SK-N-SH (cell line): ENCODE results near the gene DNASE1L2. TPM values are rescaled to one million over a fixed set of nuclear protein-coding genes. Genes with fewer than 3 reads are reported as not detected.
A peak's percentile ranks its signal among the peaks of the same experiment; 100 is the strongest.

ENCODE experiments used
- CTCF ChIA-PET: fragments of 300-600, 350-600 bp; formaldehyde crosslinking; extraction: SDS; loops from one replicate; lab custom pipeline; 2021; lab: Yijun Ruan, JAX
- POLR2A ChIA-PET: fragments of 350-600 bp; sonication (Branson Sonifier 250); formaldehyde crosslinking; extraction: SDS; loops from one replicate; lab custom pipeline; 2020; ENCODE audit warnings: antibody characterized with exemption, inconsistent platforms; lab: Yijun Ruan, JAX
- DNase-seq: peaks from one replicate; pipeline ENCODE4 v3.0.0; 2012
- H2AFZ ChIP-seq: fragments of 200-600 bp; sonication (generic); 2 replicates; pipeline ENCODE4 v1.8.1; 2016; ENCODE audit warnings: antibody characterized with exemption, mild to moderate bottlenecking, low read depth
- H3F3A ChIP-seq: fragments of 200-600 bp; sonication (generic); replicated peaks from 2 replicates; pipeline ENCODE3; 2016; ENCODE audit warnings: antibody characterized with exemption, mild to moderate bottlenecking; ENCODE audit not compliant: insufficient read depth
- H3K27ac ChIP-seq, 2 experiments: fragments of 200-500 bp in 1 of 2; fragments of 200-600 bp in 1 of 2; sonication (Bioruptor generic) in 1 of 2; sonication (generic), shearing (Covaris generic) in 1 of 2; 2 replicates each; pipeline versions ENCODE4 v1.5.1 to v1.6.1; 2014 to 2016; ENCODE audit warnings: low read depth in 2 of 2, inconsistent platforms in 1 of 2, low read length in 1 of 2, mild to moderate bottlenecking in 1 of 2, mixed read lengths in 1 of 2
- H3K27me3 ChIP-seq: fragments of 200-600 bp; sonication (generic), shearing (Covaris generic); 2 replicates; pipeline ENCODE4 v1.6.1; 2016; ENCODE audit warnings: mixed run types; ENCODE audit not compliant: insufficient read depth
- H3K36me3 ChIP-seq, 2 experiments: fragments of 200-500 bp in 1 of 2; fragments of 200-600 bp in 1 of 2; sonication (Bioruptor generic) in 1 of 2; sonication (generic) in 1 of 2; replicated peaks in 1 of 2; 2 replicates each; pipeline versions ENCODE3 to v1.5.1; 2014 to 2016; ENCODE audit warnings: low read length in 1 of 2, mild to moderate bottlenecking in 1 of 2; ENCODE audit not compliant: insufficient read depth in 2 of 2, control insufficient read depth in 1 of 2
- H3K4me1 ChIP-seq, 2 experiments: fragments of 200-500 bp in 1 of 2; fragments of 200-600 bp in 1 of 2; sonication (Bioruptor generic) in 1 of 2; sonication (generic), shearing (Covaris generic) in 1 of 2; 2 replicates each; pipeline versions ENCODE4 v1.5.1 to v1.6.1; 2014 to 2016; ENCODE audit warnings: low read depth in 1 of 2, low read length in 1 of 2, mixed run types in 1 of 2; ENCODE audit not compliant: insufficient read depth in 2 of 2, control insufficient read depth in 1 of 2
- H3K4me2 ChIP-seq: fragments of 200-600 bp; sonication (generic), shearing (Covaris generic); 2 replicates; pipeline ENCODE4 v1.6.1; 2017; ENCODE audit warnings: mixed run types
- H3K4me3 ChIP-seq, 2 experiments: fragments of 200-500 bp in 1 of 2; fragments of 200-600 bp in 1 of 2; sonication (Bioruptor generic) in 1 of 2; sonication (generic), shearing (Covaris generic) in 1 of 2; 2 replicates each; pipeline versions ENCODE4 v1.5.1 to v1.8.1; 2014 to 2016; ENCODE audit warnings: low read depth in 2 of 2, inconsistent platforms in 1 of 2, low read length in 1 of 2, mild to moderate bottlenecking in 1 of 2, mixed read lengths in 1 of 2, moderate library complexity in 1 of 2
- H3K79me2 ChIP-seq: fragments of 200-600 bp; sonication (generic); 2 replicates; pipeline ENCODE4 v1.8.1; 2017; ENCODE audit warnings: mild to moderate bottlenecking; ENCODE audit not compliant: insufficient read depth
- H3K9ac ChIP-seq: fragments of 200-600 bp; sonication (generic); 2 replicates; pipeline ENCODE4 v1.6.1; 2017; ENCODE audit warnings: mixed run types
- H3K9me2 ChIP-seq: fragments of 200-600 bp; sonication (generic); 2 replicates; pipeline ENCODE4 v1.6.1; 2017; ENCODE audit warnings: mixed run types
- H3K9me3 ChIP-seq: fragments of 200-600 bp; sonication (generic); 2 replicates; pipeline ENCODE4 v1.6.1; 2017; ENCODE audit warnings: mixed run types, mild to moderate bottlenecking, moderate library complexity
- H4K20me1 ChIP-seq: fragments of 200-600 bp; sonication (generic); 2 replicates; pipeline ENCODE4 v1.6.1; 2017; ENCODE audit warnings: mild to moderate bottlenecking, mixed run types; ENCODE audit not compliant: insufficient read depth
- CTCF ChIP-seq: fragments of 200-600 bp; sonication (generic); IDR thresholded peaks from 2 replicates; pipeline ENCODE4 v1.6.1; 2017; ENCODE audit warnings: antibody characterized with exemption, mild to moderate bottlenecking, moderate library complexity
- EP300 ChIP-seq, 2 experiments: IDR thresholded peaks; 2 replicates each; pipeline versions ENCODE4 v1.4.0 to v1.6.1; 2012; ENCODE audit warnings: borderline replicate concordance in 1 of 2, low read depth in 1 of 2, low read length in 1 of 2
- EZH2phosphoT487 ChIP-seq: fragments of 200-600 bp; sonication (generic); IDR thresholded peaks from 2 replicates; pipeline ENCODE4 v1.6.1; 2017; ENCODE audit warnings: low read depth, mixed run types, mild to moderate bottlenecking, antibody characterized with exemption, moderate library complexity, borderline replicate concordance
- FOSL2 ChIP-seq: IDR thresholded peaks from 2 replicates; pipeline ENCODE4 v1.4.0; 2012; ENCODE audit warnings: low read depth, mild to moderate bottlenecking, moderate library complexity, borderline replicate concordance
- FOXJ3 ChIP-seq: sonication (generic); formaldehyde crosslinking; IDR thresholded peaks from 2 replicates; pipeline ENCODE4 v1.5.1; 2020; ENCODE audit warnings: mild to moderate bottlenecking, missing genetic modification reagents
- FOXM1 ChIP-seq: IDR thresholded peaks from 2 replicates; pipeline ENCODE4 v1.4.0; 2012; ENCODE audit warnings: low read depth, mild to moderate bottlenecking
- GABPA ChIP-seq: IDR thresholded peaks from 2 replicates; pipeline ENCODE4 v1.4.0; 2012; ENCODE audit warnings: low read depth, mild to moderate bottlenecking
- GATA2 ChIP-seq: sonication (generic); formaldehyde crosslinking; IDR thresholded peaks from 2 replicates; pipeline ENCODE4 v1.5.0; 2020; ENCODE audit warnings: mild to moderate bottlenecking, missing genetic modification reagents
- MAX ChIP-seq: IDR thresholded peaks from 2 replicates; pipeline ENCODE4 v1.4.0; 2012; ENCODE audit warnings: low read depth
- NRF1 ChIP-seq: IDR thresholded peaks from 2 replicates; pipeline ENCODE4 v1.6.1; 2012; ENCODE audit warnings: low read depth, mild to moderate bottlenecking, low read length
- POLR2AphosphoS5 ChIP-seq: IDR thresholded peaks from 2 replicates; pipeline ENCODE4 v1.6.1; 2012; ENCODE audit warnings: low read depth, low read length
- RAD21 ChIP-seq: IDR thresholded peaks from 2 replicates; pipeline ENCODE4 v1.6.1; 2012; ENCODE audit warnings: mild to moderate bottlenecking, low read length
- RCOR1 ChIP-seq: fragments of 150-350 bp; IDR thresholded peaks from 2 replicates; pipeline ENCODE4 v1.6.1; 2017; ENCODE audit warnings: antibody characterized with exemption, low read length
- RXRA ChIP-seq: IDR thresholded peaks from 2 replicates; pipeline ENCODE4 v1.4.0; 2012; ENCODE audit warnings: low read depth, mild to moderate bottlenecking, borderline replicate concordance
- SIN3A ChIP-seq: IDR thresholded peaks from 2 replicates; pipeline ENCODE4 v1.6.1; 2012; ENCODE audit warnings: low read depth, mild to moderate bottlenecking, low read length, moderate library complexity, borderline replicate concordance
- SMC3 ChIP-seq: IDR thresholded peaks from 2 replicates; pipeline ENCODE4 v1.6.1; 2012; ENCODE audit warnings: low read depth, low read length, improper control_type of control experiment
- TCF12 ChIP-seq: IDR thresholded peaks from 2 replicates; pipeline ENCODE4 v1.4.0; 2012
- TEAD4 ChIP-seq: IDR thresholded peaks from 2 replicates; pipeline ENCODE4 v1.4.0; 2012; ENCODE audit warnings: mild to moderate bottlenecking, borderline replicate concordance; ENCODE audit not compliant: insufficient read depth
- WGBS: methylation state at CpG from one replicate; pipeline ENCODE4 v1.1.6; 2017; ENCODE audit warnings: low lambda C conversion rate; 5-methylcytosine and 5-hydroxymethylcytosine counted together
- polyA plus RNA-seq, 3 experiments: library from polyadenylated mRNA; depleted of rRNA; stranded (reverse); fragments of >200 nt; gene quantifications; 2 replicates each; pipeline ENCODE4 v1.2.3, GENCODE V29; 2012
- TF ChIP-seq, protein P1 (sequence below): fragments of 150-350 bp; IDR thresholded peaks from 2 replicates; pipeline ENCODE4 v1.6.1; 2017; ENCODE audit warnings: antibody characterized with exemption, low read length, low read depth, borderline replicate concordance

The DNASE1L2 gene
- polyA plus RNA-seq, 1 of the 3 experiments (the other 2 are of a cell fraction) = 2.5 TPM

- H3K4me3 ChIP-seq = no peak overlapping the region
- TF ChIP-seq POLR2AphosphoS5 (no peak), FOXJ3 (CRISPR knock-in tag) (no peak), GABPA (no peak), FOSL2 (no peak), FOXM1 (no peak), RCOR1 (no peak), CTCF (no peak), EP300 (IDR thresholded peaks at IDR 0.05; ENCODE audit: borderline replicate concordance in 1 of 2, low read depth in 1 of 2, low read length in 1 of 2) (no peak), SIN3A (no peak), GATA2 (CRISPR knock-in tag) (no peak), SMC3 (no peak), RXRA (no peak), RAD21 (no peak), EZH2phosphoT487 (no peak), TEAD4 (no peak), MAX (no peak), NRF1 (no peak), TCF12 (no peak)
- TF ChIP-seq, protein P1, sequence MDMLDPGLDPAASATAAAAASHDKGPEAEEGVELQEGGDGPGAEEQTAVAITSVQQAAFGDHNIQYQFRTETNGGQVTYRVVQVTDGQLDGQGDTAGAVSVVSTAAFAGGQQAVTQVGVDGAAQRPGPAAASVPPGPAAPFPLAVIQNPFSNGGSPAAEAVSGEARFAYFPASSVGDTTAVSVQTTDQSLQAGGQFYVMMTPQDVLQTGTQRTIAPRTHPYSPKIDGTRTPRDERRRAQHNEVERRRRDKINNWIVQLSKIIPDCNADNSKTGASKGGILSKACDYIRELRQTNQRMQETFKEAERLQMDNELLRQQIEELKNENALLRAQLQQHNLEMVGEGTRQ = no peak
- H3K4me2 ChIP-seq = no peak overlapping the region
- H4K20me1 ChIP-seq = no peaks in the 10 kb centered on the region
- no peaks in the 10 kb centered on the region for H3K27me3 ChIP-seq
- no peak overlapping the region for H3K9ac ChIP-seq
- peak; percentile 66 for DNase-seq
- no peaks in the 10 kb centered on the region for H3K9me3 ChIP-seq
- no peaks in the 10 kb centered on the region for H3K9me2 ChIP-seq
- H2AFZ ChIP-seq = no peak overlapping the region
- POLR2A ChIA-PET = no interaction called here
- no peak overlapping the region for H3K27ac ChIP-seq
- peaks cover 10% of the 10 kb centered on the region for H3F3A ChIP-seq
- peaks cover 24% of the 10 kb centered on the region for H3K79me2 ChIP-seq
- CTCF ChIA-PET = interaction anchor here (1.7 kb wide), 1 partner anchor 50 kb away, joined by 6 read pairs; no protein-coding TSS in a partner anchor
- WGBS = 82% methylated on average over 3 of the region's 17 CpGs
- peaks cover 18 to 33% of the 10 kb centered on the region in 2 experiments for H3K36me3 ChIP-seq
- no peaks in the 10 kb centered on the region for H3K4me1 ChIP-seq
These were observed 8.1 kb downstream of the DNASE1L2 start for GRCh38 chr16:2244301-2244700.
